ENCODE results near the gene YAP1. TPM values are rescaled to one million over a fixed set of nuclear protein-coding genes. Genes with fewer than 3 reads are reported as not detected.
A peak's percentile ranks its signal among the peaks of the same experiment; 100 is the strongest.

Gene YAP1
- total and polyA plus RNA-seq, 2 experiments from 2014 or later, result 20.6 to 111 TPM

DNA sequence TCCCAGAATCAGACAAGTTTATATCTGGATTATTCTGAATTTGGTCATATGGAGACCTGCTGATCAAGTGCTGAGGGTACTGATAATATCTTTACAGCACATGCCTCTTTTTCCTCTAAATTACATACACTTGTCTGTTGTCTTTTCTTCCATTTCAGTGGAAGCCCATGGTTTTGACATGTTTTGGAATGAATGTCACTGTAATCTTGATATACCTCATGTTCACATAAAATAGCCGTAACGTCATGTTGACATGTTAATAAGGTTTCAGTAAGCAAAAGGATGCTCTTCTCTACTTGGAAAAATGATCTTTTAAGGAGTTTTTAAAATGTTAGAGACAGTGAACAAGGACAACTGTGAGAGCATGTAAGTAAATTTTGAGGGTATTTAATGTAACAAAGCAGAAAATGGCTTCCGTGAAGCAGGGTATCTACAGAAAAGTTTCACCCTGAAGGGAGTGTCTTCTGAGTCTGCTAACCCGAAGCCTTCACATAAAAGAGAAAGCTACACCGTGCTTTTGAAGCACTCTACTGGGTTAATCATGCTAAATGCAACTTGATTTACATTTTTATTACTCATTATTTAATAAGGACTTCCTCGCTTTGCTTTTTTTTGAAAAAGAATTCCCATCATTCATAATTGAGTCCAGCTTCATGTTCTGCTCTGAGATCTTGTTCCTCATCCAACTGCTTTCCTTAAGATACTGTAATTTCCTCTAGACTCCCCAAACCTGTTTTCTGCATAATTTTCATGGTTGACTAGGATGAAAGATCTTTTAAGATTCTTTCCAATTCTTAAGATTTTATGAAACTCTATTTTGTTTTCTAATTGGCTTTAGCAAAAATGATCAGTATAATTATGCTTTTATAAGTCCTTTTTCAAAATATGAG, 56.2 kb downstream of the YAP1 start:
- DNase-seq (ENCODE audit: low spot score), result no peak
- no peaks in the 10 kb centered on the region for H3K27me3 ChIP-seq
- WGBS (ENCODE audit: low lambda C conversion rate, missing lambda C conversion rate), result 80% methylated on average over 6 of the region's 6 CpGs

DNA sequence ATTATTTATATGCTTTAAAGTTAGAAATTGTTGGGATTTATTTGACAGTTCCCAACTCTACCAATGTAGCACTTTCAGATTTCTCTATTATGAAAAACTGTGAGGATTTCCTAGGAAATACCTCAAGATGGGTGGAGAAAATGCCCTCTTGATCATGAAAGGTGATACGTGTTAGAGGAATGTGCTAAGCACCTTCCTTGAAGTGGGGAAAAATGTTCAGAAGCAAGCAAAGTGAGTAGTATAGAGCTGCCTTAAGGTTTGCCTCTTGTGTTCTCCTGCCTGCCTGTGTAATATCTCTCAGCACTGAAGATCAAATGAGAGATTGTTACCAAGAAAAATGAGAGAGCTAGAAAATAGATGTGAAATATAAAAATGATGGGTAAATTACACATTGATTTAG, 58.2 kb downstream of the YAP1 start:
- Histone ChIP-seq H3K27me3 (no peaks in the 10 kb centered on the region), H3K9me3 (ENCODE audit: low read depth) (no peaks in the 10 kb centered on the region), H4K20me1 (ENCODE audit: insufficient read depth, poor library complexity, severe bottlenecking) (peaks cover 9% of the 10 kb centered on the region), H3K36me3 (replicated peaks; ENCODE audit: insufficient read depth, low read depth) (no peaks in the 10 kb centered on the region), H3K4me3 (no peak overlapping the region), H3K4me2 (no peak overlapping the region), H3K27ac (peak overlapping the region; percentile 41), H3K9me2 (replicated peaks; ENCODE audit: insufficient read depth) (no peaks in the 10 kb centered on the region), H3K79me2 (peaks cover 96% of the 10 kb centered on the region), H3K4me1 (ENCODE audit: insufficient read depth) (peaks cover 17% of the 10 kb centered on the region), H2AFZ (no peak overlapping the region)
- TF ChIP-seq EZH2 (IDR thresholded peaks at IDR 0.05; ENCODE audit: borderline replicate concordance), result no peak
- TF ChIP-seq EZH2phosphoT487 (IDR thresholded peaks at IDR 0.05; ENCODE audit: low read depth, severe bottlenecking, unreplicated experiment), result no peak
- TF ChIP-seq, protein P1, sequence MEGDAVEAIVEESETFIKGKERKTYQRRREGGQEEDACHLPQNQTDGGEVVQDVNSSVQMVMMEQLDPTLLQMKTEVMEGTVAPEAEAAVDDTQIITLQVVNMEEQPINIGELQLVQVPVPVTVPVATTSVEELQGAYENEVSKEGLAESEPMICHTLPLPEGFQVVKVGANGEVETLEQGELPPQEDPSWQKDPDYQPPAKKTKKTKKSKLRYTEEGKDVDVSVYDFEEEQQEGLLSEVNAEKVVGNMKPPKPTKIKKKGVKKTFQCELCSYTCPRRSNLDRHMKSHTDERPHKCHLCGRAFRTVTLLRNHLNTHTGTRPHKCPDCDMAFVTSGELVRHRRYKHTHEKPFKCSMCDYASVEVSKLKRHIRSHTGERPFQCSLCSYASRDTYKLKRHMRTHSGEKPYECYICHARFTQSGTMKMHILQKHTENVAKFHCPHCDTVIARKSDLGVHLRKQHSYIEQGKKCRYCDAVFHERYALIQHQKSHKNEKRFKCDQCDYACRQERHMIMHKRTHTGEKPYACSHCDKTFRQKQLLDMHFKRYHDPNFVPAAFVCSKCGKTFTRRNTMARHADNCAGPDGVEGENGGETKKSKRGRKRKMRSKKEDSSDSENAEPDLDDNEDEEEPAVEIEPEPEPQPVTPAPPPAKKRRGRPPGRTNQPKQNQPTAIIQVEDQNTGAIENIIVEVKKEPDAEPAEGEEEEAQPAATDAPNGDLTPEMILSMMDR (IDR thresholded peaks at IDR 0.05; ENCODE audit: poor library complexity), result no peak
- 48% methylated on average over 1 of the region's 1 CpG for WGBS (ENCODE audit: low lambda C conversion rate, missing lambda C conversion rate)
- DNase-seq (ENCODE audit: low spot score), result no peak

More for the DNA sequence above, 56.2 kb downstream of the YAP1 start:
- TF ChIP-seq, protein P1 (IDR thresholded peaks at IDR 0.05; ENCODE audit: poor library complexity), result no peak
- Histone ChIP-seq H3K4me2 (no peak overlapping the region), H3K4me3 (no peak overlapping the region), H3K4me1 (ENCODE audit: insufficient read depth) (peaks cover 16% of the 10 kb centered on the region), H4K20me1 (ENCODE audit: insufficient read depth, poor library complexity, severe bottlenecking) (peaks cover 17% of the 10 kb centered on the region), H3K36me3 (replicated peaks; ENCODE audit: insufficient read depth, low read depth) (no peaks in the 10 kb centered on the region), H3K9me3 (ENCODE audit: low read depth) (no peaks in the 10 kb centered on the region), H3K9me2 (replicated peaks; ENCODE audit: insufficient read depth) (no peaks in the 10 kb centered on the region), H3K79me2 (peaks cover 99% of the 10 kb centered on the region), H3K27ac (no peak overlapping the region), H2AFZ (no peak overlapping the region)

DNA sequence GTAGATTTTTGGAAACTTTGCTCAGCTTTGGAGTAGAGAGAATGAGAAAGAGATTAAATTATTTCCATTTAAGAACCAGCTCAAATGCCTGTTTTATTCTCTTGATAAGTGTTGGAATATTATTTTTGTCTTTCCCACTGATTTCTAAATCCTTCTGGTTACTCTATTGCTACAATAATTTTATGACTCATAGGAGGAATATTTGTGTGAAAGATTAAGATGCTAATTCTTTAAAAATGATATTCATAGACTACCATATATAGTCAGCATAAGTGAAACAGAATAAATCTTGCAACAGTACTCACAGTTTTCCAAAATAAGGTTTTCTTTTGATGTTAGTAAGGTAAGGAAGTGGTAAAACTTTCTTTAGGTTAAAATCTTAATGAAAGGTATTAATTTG, 60.9 kb downstream of the YAP1 start:
- DNase-seq (ENCODE audit: low spot score), result no peak
- H3K4me2 ChIP-seq, result peak overlapping the region; percentile 24
- peak overlapping the region; percentile 68 for H3K27ac ChIP-seq
- H2AFZ ChIP-seq, result no peak overlapping the region
- TF ChIP-seq, protein P1 (IDR thresholded peaks at IDR 0.05; ENCODE audit: poor library complexity), result no peak
- no peak overlapping the region for H3K4me3 ChIP-seq
- H3K36me3 ChIP-seq (replicated peaks; ENCODE audit: insufficient read depth, low read depth), result no peaks in the 10 kb centered on the region
- peaks cover 5% of the 10 kb centered on the region for H4K20me1 ChIP-seq (ENCODE audit: insufficient read depth, poor library complexity, severe bottlenecking)
- no peaks in the 10 kb centered on the region for H3K27me3 ChIP-seq
- H3K4me1 ChIP-seq (ENCODE audit: insufficient read depth), result peaks cover 17% of the 10 kb centered on the region
- no peaks in the 10 kb centered on the region for H3K9me2 ChIP-seq (replicated peaks; ENCODE audit: insufficient read depth)
- no peaks in the 10 kb centered on the region for H3K9me3 ChIP-seq (ENCODE audit: low read depth)
- H3K79me2 ChIP-seq, result peaks cover 96% of the 10 kb centered on the region
